Hepatic stellate cell (primary cell): Measurements from ENCODE around the gene GPC1.
A peak's percentile ranks its signal among the peaks of the same experiment; 100 is the strongest.

Experiments
- DNase-seq: peaks from one replicate; pipeline ENCODE4 v3.0.0; 2011; ENCODE audit warnings: low spot score

GPC1 gene

GRCh38 chr2:240430595-240430994 is 4.9 kb upstream of the GPC1 start:
- no peak for DNase-seq

DNA sequence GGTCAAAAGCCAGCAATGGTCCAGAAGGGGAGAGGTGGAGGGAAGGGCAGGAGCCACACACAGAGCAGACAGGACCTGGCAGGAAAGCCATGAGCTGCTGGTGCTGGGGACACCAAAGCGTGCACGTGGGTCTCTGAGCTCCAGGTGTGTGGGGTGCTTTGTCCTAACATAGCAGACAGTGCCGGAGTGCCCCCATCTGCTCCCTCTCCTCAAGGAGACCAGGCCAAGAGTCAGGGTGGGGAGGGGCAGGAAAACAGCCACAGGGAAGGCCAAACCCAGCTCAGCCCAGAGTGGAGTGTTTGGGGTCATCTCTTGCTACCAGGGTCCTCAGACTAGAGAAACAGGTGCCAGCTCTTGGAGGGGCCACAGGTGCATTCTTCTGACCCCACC is 4.2 kb upstream of the GPC1 start:
- no peak for DNase-seq

GRCh38 chr2:240431661-240432424 is 3.6 kb upstream of the GPC1 start:
- DNase-seq, result no peak

DNA sequence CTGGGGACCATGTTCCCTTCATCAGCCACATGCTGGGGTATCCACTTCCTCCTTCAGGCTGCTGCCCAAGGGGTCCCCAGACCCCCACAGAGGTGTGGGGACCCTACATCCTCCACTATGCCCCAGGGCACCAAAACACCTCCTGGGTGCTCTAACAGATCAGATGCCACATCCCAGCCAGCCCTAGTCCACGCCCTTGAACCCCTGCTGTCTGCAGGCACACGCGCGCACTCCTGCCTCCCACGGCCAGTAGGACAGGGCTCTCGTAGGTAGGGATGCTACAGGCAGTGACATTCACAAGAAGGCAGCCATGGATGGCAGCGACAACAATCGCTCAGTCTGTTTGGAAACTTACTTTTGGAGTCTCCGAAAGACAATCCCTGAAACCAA is 3.0 kb upstream of the GPC1 start:
- no peak for DNase-seq

DNA sequence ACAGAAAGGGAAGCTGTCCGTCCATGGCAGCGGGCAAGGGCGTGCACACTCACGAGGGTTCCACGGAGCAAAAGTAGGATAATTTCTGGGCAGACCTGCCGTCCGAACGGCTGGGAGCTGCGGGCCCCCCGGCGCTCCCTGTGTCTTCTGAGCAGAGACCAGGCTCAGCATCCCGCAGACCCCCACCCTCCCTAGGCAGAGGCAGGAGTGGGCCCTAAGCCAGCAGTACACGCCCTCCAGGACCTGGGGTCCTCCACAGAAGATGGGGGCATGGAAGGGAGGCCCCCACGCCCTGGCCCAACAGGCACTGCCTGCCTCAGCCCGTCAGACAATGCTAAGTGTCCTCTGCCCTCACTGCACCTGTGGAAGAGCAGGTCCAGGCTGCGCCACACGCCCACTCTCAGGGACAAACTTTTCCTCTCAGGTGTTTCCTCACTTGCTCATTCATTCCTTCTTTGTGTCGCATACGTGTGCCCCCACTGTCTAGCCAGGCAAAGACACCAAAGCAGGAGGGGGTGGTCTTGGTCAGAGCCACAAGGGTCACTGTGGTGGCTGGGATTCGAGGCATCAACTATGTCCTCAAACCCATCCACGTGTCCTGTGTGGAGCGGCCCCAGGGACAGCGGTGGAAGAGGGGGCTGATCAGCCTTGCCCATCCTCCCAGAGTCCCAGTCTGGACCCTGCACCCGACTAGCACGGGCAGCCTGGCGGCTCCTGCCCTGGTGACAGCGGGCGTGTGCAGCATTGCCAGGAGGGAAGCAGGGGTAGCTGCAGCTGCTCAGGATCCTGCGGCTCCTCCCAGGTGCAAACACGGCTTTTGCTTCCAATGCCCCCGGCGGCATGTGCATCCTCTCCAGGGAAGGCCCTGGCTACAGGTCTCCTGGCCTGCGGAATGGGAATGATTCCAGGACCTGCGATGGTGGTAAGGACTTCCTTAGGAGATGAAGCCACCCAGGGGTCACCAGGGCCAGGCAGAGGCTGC is 2.4 kb upstream of the GPC1 start:
- DNase-seq, result no peak

DNA sequence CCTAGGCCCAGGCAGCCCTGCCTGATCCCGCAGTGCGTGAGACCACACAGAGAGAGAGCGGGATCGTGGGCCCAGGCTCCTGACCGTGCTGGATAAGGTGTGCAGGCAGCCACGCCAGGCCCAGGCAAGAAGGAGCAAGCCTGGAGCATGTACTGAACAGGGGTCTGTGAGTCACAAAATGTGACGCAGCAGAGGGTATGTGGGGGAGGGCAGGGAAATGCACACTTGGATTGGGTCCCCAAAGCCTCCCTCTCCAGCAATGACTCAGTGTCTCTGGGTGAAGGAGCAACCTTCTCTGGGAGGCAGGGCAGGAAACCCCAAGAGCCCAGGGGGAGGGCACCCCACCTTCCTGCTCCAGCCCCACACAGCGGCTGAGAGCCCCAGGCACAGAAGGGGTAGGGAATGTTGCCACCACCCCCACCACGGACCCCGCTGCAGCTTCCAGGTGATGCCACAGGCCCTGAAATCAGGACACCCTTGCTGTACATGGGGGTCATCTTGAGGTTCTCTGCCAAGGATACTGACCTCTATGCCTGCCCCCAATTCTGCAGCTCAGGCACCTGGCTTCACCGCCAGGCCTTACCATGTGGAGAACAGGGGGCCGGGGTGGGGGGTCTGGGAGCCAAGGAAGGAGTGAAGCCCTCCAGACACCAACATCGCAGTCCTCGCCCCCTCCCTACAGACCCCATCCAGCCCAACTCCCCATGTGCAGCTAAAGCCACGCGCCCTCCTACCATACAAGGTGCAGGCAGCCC is 1.3 kb upstream of the GPC1 start:
- peak; percentile 99 for DNase-seq

DNA sequence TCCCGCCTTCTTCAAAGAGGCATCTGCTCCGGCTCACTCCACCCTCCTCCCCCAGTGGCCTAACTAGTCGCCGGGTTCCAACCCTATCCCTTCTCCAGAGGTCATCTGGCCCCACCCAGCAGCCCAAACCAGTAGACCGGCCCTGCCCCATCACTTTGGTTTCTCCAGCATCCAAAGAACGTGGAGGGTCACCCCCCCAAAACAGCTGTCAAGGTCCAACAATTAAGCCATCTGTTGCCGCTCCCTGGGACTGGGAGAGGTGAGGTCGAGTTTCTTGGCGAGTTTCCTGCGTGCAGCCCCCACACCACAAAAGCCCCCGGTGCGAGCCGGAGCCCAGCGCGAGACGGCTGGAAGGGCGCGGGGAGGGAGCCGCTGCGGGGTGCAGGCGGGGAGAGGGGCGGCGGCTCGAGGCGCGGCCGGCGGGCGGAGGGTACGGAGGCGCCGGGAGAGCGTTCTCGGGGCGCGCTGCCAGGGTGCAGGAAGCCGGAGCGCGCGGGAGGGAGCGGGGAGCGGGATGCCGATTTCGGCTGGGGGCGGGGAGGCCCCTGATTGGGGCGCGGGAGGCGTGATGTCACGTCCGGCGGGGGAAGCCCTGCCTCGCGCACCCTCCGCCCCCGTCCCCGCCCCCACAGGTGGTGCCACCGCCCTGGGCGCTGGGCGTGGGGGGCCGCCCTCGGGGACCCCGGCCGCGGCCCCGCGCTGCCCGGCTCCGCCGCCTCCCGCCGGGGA is 571 bp upstream of the GPC1 start:
- DNase-seq, result peak; percentile 99

- DNase-seq, result peak; percentile 58
Observed at GRCh38 chr2:240435948-240436682, 652 bp downstream of the GPC1 start.

DNA sequence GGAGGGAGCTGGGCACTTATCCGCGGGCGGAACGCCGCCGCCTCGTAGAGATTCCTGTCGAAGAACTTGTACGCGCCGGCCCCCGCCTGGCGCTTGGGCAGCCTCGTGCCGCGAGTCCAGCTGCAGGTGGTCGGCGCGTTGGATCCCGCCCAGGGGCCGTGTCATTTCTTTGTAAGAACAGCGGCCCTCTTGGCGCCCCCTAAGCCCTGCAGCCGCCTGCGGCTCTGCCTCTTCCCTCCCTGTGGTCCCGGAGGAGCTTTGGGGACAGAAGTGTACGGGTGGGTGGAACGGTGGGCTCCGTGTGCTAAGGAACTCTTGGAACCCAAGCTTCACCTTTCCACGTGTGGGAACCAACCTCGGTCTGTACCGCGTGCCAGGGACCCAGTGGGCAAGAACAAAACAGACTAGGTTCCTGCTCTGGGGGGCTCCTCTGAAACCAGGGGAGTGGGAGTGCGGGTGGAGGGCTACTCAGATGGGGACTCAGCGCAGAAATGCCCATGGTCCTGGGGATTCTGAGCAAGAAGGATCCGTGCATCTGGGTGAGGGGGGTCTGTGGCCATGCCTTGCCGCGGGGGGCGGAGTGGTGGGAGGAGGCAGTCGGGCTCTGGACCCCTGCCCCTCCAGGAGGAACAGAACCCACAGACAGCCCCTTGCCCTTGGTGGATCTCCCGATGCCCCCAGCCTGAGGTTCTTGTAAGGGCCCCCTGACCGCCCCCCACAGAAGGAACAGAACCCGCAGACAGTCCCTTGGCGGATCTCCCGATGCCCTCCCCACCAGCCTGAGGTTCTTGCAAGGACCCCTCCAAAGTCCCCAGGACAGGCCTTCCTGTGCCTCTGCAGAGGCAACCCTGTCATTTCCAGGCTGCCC is 1.5 kb downstream of the GPC1 start:
- no peak for DNase-seq

- DNase-seq, result no peak
Observed at GRCh38 chr2:240437551-240437860, 2.0 kb downstream of the GPC1 start.

DNA sequence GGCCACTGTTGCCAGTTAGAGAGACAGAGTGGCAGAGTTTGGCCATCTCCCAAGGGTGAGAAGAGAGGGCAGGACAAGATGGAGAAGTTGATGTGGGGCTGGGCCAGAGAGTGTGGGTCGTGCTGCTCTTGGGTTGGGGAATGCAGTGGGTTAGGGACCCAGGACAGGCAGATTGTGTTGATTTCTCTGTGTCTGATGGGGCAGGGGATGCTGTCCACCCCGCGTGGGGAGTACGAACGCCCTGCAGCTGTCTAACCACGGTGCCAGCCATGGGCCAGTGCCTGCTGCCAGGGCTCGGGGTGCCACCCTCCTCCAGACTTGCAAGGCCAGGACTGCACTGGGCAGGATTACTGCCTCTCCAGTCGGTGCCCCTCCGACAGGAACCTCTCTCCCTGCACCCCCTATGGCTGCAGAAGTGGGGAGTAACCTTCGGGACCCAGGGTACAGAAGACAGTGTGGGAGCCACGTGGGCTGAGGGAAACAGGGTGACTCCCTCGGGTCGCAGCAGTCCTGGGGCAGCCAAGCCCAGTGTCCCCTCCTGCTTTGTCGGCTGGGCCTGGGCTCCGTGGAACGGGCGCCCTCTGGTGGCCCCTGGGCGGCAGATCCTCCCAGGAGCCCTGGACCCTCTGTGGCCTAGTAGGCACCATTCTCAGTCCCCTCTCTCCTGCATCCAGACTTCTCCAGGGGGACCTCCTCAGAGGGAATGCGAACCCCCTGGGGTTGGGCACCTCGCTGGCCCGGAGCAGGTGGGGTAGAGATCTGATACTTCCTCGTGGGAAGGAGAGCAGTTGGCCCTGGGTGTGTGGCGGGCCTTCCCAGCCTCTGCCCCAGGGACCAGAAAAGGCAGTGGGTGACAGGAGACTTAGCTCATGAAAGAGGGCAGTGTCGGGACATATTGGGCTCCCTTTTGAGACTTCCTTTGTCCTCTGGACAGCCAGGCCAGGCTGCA is 2.7 kb downstream of the GPC1 start:
- DNase-seq, result peak; percentile 95

DNA sequence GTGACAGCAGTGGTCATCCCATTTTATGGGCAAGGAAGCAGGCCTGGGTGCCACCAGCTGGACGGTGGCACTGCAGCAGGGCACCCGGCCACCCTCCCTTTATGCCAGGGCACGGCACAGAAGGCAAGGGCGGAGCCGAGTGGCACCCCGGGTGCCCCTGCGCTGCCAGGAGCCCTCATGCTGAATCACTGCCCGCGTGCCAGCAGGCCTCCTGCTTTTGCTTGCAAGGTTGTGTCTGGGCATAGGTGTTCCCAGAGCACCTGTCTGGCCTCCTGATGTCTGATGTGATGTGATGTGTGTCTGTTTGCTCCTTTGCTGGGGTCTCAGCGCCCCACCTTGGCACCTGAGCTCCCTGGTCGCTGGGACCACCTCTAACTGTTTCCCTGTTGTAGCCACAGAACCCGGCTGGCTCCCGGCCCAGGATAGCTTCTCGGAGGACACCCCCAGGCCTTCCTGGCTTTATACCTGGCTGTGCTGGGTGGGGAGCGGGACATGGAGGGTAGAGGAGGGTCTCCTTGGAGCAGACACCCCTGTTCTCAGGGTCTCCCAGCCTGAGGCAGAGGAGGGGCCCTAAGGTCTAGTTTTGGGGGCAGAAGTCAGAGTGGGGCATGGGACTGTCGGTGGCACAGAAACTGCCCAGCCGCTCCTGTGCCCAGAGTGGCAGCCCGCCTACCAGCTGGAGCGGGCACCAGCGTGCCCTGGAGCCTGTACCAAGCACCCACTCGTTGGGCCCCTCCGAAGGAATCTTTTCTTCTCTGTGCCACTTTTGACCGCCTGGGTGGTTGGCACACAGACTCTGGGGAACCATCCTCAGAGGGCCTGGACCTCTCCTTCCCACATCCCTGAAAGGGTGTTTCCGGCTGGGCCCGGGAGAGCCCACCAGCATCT is 3.6 kb downstream of the GPC1 start:
- no peak for DNase-seq

DNA sequence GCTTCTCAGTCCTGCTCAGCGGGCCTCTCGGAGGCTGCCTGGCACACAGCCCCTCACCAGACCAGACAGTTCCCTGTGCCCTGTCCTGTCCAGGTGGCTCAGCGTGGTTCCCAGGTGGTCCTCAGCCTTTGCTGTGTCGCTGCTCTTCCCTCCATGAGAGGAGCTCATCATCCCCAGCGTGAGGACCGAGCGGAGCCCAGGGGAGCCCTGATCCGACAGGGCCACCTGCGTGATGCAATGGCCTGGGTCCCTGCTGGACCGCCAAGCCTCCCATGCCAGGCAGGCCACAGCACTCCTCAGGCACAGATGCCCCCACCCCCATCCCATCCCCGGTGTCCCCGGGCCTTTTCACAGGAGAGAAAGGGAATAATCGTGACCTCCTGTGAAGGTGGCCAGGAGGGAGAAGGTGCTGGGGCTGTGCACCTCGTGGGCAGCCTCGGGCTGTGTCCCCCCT is 4.3 kb downstream of the GPC1 start:
- DNase-seq, result no peak

DNA sequence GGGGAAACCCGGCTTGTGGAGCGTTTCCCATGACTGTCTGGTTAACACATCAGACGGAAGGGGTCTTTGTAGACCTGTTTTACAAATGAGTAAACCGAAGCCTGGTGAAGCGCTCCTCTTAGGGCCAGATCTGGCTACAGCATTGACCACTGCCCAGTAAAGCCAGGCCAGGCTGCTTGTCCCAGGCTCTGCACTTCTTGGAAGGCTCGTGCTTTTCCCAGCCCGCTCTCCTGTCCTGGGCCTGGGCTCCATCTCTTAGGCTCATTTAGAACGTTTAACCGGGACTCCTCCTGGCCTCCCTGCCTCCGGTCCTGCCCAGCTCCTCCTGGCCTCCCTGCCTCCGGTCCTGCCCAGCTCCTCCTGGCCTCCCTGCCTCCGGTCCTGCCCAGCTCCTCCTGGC is 4.8 kb downstream of the GPC1 start:
- DNase-seq, result no peak

DNA sequence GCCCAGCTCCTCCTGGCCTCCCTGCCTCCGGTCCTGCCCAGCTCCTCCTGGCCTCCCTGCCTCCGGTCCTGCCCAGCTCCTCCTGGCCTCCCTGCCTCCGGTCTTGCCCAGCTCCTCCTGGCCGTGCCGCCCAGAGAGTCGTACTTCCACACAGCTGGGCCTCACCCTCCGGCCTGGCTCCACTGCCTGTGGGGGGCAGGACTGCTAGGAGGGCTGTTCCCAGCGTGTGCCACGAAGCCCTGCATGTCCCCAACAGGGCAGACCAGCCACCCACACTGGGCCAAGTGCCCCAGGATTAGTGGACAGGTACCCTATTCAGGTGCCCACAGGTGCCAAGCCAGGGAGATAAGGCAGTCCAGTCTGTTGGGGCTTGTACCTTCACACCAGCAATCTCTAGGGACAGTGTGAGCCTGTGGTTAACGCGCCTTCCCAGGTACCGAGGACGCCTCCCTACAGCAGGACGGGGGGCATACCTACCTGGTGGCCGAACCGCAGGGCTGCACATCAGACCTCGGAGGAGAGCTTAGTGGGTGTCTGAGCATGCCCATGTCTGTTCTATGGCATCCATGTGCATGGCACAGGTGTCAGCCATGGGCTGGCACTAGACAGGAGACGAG is 5.3 kb downstream of the GPC1 start:
- no peak for DNase-seq

- DNase-seq, result no peak
Observed at GRCh38 chr2:240441326-240441992, 6.0 kb downstream of the GPC1 start.

GRCh38 chr2:240441993-240442411 is 6.5 kb downstream of the GPC1 start:
- DNase-seq, result no peak
